ENCODE measurements around the gene MAGEA2.

GRCh38 chrX:152798945-152799344 lies 45.3 kb upstream of the MAGEA2 start:
- no peak for TF ChIP-seq EZH2phosphoT487 (conservative IDR thresholded peaks at IDR 0.05; ENCODE audit: low read length)
- TF ChIP-seq CTCF (IDR thresholded peaks at IDR 0.05; ENCODE audit: insufficient read depth, low read length, poor library complexity, severe bottlenecking) = no peak
